Activated CD8-positive, alpha-beta memory T cell treated with anti-CD3 and anti-CD28 coated beads, Interleukin-2, amount 50 U/mL, for 24 hours (primary cell): Measurements from ENCODE around the gene HSPA12B.

Source experiments
- DNase-seq: peaks from one replicate; pipeline ENCODE4 v3.0.0-alpha.2; 2020; ENCODE audit errors: extremely low read depth

HSPA12B gene

DNA sequence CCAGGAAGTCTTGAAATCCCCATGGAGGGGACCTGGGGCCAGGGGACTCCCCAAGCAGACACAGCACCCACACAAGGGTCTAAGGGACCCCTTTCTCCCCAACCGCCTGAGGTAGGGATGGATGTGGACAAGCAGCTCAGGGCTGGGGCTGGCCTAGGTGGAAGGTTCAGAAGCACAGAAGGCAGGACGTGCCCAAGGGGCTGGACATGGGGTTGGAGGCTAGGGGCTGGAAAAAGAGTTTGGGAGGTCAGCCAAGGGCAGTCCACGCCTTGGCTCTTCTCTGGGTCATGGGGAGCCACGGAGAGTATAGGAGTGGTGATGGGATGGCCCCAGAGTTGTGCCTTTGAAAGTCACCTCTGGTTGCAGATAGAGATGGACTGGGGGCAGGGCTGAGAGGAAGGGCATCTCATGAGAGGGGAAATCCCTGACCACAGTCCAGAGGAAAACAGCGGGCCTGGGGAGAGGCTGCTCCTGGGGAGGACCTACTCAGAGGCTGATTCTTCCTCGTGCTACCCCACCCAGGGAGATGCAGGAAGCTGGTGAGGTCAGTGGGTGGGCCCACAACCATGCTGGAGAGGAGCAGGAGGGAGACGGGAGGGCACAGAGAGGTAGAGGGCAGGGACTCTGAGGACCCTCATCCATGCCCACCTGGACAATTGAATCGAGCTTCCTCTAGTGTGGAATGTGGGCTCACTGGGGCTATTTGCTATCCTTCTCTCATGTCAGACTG, 2.5 kb upstream of the HSPA12B start:
- DNase-seq: no peak

DNA sequence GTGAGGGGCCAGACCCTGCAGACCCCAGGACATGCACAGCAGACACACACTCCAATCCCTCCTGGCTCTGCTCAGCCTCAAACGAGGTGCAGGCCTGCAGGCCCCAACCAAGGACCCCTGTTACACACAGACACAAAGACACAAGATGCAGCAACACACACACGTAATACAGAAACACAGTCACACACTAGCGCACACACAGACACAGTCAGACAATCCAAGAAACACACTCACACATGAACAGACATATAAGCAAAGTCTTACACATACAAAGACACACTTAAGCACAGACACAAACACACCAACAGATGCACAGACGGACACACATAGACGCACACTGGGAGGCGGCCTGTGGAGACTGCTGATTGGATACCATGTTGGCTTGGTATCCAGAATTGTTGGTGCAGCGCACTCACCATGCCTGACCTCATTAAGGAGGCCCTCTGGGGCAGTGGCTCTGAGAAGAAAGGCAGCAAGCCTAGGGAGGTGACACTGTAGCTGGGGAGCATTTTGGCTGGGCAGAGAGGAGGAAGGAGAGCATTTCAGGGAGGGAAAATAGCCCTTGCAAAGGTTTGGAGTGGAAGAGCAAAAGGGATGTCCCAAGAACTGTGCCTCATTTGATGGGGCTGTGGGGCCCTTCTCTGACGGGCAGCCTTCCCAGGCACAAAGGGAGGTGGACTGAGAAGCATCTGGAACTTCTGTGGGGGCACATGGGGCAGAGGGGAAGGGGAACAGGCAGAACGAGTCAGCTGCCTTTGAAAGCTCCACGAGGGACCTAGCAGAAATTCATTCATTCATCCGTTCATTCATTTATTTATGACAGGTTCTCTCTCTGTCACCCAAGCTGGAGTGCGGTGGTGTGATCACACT, 1.4 kb upstream of the HSPA12B start:
- no peak for DNase-seq

DNA sequence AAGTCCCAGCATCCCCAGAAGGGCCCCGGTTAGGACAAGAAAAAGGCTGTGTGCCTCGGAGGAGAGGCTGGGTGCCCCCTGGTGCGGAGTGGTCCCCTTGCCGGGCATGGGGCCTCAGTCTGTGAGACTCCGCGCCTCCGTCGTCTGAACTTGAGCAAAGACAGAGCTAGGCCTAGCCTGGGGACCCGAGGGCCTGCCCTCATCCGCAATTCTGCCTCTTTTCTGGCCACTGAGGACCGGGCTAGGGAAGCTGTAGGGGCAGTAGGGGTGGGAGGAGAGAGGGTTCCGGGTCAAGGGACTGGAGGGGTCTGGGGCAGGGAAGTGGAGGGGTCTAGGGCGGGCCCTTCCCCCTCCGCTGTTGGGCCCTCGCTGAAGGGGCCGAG, 550 bp upstream of the HSPA12B start:
- no peak for DNase-seq

DNA sequence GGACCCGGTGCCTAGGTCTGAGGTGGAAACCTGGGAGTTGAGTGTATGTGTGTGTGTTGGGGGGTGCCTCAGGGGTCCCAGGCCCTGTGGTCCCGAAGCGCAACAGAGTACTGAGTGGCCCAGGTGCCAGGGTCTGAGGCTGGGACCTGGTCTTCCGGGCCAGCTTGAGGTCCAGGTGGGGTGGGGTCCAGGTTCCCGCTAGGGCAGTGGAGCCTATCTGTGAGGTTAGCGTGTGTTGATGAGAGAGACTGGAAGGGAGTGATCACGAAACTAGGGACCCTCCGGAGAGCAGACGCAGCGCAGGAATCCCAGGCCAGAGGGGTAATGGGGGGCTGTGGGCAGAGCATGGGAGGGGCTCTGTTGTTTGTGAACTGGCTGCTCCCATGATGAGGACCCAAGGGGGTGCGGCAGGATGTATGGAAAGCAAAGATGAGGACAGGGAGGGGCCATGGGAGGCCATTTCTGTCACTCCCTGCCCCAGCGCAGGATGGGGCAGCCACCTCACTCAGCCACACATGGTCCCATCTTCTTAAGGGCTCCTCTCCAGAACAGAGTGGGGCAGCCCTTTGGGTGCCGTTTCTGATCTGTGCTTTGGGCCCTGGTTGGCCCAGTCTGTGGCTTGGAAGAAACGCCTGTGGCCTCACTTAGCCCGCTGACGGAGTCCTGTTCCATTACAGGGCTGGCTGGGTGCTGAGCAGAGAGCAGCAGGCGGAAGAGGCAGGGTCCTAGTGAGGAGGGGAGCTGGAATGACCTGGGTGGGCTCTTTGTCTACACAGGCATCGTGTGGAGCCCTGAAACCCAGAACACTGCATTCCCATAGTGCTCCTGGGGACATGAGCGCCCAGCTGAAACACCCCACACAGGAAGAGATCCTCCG, 872 bp downstream of the HSPA12B start:
- DNase-seq: no peak

DNA sequence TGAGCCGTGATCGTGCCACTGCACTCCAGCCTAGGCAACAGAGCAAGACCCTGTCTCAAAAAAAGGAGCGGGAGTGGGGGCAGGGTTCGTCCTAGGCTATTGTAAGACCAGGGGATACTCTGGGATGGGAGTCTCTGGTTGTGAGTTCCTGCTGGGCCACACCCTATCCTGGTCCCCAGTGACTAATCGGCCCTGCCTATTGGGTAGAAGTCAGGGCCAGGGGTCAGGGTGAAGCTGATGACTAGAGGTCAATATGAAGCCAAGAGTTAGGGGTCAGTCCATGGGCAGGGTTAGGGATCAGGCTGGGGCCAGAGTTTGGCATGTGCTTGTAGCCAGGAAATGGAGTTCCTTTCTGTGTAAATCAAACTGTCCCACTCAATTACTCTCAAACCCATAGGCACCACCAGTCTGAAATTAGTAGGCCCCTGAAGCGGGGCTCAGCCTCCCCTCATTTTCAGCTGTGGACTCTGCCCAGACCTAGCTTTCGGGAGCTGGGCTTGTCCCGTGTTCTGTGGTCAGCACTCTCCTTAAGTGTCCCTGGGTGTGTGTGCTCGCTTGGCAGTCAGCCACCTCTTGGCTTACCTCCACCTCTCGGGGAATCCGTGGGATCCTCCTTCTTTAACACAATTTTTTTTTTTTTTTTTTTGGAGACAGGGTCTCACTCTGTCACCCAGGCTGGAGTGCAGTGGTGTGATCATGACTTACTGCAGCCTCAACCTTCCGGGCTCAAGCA, 1.8 kb downstream of the HSPA12B start:
- DNase-seq: no peak

DNA sequence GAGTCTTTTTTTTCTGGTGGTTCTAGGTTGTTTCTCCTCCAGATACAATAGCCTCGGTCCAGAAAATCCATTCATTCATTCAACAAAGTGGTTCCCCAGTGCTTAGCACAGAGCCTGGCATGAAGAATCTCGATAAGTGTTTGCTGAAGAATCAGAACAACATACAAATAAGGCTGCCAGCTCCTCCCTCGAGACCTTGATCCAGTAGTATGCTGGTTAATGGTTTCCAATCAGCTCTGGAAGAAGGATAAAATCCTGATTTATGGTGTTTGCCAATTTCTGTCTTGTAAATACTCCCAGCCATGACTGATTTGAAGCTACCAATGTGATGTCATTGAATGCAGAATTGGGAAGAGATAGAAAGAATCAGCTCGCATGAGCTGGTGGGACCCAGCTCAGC, 3.3 kb downstream of the HSPA12B start:
- no peak for DNase-seq

DNA sequence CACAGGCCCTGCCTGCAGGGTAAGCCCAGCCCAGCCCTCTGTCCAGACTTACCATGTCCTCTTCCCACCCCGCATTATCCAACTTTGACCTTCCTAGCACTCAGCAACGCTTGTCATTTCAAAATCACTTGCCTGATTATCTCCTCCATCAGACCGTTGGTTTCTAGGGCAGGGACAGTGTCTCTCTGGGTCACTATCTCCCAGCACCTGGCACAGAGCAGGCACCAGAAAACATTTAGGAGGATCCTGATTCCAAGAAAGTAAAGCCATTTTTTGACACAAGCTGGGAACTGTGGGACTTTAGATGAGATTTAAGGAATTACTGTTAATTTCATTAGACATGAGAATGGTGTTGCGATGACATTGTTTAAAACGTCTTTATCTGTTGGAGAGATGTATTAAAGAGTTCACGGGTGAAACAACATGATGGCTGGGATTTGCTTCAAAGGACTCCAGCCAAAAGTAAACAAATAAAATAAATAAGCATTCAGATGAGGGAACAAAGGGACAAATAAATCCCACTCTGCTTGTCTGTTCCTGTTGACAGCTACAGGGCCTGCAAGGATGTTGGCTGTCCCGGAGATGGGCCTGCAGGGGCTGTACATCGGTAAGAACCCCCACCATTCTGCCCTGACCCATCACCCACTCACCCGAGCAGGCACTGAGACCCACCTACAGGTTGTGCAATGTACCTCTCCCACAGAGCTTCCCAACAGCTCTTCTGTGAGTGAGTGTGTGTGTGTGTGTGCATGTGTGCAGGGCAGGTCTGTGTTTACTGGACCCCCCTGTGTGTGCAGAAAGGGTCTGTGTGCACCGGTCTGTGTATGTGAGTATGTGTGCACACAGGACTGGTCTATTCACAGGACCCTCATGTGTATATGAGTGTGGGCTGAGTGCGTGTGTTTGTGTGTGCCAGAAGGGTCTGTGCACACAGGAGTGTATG, 5.9 kb downstream of the HSPA12B start:
- DNase-seq: no peak

DNA sequence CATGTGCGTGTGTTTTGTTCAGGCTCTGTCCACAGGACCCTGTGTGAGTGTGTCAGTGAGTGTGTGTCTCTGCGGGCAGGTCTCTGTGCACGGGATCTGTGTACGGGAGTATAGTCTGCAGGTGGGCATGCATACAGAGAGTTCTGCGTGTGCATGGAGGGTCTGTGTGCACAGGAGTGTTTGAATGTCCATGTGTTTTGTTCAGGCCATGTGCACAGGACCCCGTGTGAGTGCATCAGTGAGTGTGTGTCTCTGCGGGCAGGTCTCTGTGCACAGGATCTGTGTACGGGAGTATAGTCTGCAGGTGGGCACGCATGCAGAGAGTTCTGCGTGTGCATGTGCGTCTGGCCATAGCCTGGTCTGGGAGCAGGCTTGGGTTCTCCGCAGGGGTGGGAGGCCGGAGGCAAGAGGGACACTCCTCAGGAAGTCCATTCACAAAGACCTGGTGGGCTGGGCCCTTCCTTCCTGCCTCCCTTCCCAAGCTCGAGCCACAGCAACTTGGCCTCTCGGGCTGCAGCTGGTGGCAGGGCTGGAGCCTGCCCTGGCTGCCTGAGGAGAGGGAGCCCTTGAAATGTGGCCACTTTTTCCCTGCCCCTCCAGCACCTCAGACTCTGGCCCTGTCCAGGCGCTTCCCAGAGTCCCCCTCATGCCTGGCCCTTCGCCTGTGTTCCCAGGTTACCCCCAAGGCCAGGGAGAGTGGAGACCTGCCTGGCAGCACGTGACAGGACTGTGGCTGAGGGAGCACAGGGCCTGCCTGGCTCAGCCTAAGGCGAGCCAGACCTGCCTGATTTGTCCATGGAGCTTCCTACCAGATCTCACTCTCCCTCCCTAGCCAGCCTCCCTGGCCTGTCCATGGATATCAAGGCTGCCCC, 6.8 kb downstream of the HSPA12B start:
- DNase-seq: no peak

DNA sequence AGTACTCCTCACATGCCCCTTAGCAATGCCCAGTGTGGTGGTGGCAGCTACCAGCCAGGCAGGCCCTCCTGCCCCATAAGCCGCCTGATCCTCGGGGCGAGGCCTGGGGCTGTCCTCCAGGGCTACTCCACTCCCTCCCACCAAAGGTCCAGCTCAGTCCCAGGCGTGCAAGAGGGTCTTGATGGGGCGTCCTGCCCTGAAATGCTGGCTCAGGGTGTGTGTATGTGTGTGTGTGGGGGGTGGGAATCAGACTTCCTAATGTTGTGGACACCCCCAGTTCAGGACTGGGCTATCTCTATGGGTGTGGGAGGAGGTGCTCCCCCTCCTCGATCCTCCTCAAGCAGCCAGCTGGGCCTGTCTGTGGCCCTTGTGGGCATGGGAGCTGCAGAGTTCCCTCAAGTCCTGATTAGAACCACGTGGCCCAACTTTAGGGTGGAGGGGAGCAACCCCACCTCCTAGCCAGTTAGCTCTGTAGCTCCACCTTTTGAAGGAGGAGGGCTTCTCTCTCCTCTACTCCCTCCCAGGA, 7.5 kb downstream of the HSPA12B start:
- DNase-seq: no peak

DNA sequence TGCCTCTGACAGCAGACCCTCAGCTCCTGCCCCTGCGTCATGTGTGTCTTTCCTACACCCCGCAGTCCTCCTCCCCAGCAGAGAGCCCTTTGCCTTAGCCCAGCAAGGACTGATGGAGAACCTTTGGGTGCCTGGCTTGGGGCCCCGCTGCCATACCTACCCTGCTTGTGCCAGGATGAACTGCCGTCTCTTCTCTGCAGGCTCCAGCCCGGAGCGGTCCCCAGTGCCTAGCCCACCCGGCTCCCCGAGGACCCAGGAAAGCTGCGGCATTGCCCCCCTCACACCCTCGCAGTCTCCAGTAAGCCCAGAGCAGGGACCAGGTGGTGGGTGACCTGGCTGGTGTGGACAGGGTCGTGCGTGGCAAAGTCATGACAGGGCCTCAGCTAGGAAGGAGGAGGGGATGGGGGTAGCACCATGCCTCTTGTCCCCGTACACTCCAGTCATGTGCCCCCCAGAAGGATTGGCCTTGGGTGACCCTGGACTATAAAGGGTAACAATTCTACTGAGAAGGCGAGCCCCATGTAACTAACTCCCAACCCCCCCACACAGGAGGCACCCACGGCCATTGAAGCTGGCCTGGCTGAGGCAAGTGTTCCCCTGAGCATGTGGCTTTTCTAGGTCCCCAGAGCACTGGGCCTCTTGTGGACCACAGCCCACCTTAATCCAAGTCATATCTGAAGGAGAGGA, 8.3 kb downstream of the HSPA12B start:
- no peak for DNase-seq

DNA sequence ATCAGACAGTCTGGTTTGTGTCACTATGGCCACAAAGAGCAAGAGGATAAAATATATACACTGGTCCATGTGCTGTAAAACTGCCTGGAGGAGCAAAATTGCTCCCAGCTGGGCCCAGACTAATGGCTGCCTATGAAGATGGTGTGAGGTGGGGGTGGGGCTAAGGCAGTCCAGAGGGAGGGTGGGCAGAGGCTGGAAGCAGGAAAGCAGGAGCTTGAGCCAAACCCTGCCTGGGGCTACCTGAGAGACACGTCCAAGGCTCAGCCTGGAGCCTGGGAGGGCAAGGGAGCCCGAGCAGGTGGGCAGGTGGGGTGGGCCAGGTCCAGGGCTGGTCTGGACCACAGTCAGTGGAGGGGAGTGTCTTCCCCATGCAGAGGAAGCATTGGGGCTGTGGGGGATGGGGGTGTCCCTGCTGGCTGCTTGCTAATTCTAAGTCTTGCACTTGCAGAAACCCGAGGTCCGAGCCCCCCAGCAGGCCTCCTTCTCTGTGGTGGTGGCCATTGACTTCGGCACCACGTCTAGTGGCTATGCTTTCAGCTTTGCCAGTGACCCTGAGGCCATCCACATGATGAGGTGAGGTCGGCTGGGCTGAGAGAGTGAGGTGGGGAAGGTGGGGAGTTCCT, 9.5 kb downstream of the HSPA12B start:
- DNase-seq: no peak

DNA sequence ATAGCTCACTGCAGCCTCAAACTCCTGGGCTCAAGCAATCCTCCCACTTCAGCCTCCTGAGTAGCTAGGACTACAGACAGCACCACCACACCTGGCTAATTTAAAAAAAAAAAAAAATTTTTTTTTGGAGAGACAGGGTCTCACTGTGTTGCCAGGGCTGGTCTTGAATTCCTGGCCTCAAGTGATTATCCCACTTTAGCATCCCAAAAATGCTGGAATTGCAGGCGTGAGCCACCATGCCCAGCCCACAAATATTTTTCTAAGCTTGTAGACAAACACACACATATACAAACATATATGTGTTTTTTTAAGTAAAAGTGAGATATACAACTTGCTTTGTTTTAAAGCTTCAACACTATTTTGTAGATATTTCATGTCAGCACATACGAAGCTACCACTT, 10.8 kb downstream of the HSPA12B start:
- DNase-seq: no peak

DNA sequence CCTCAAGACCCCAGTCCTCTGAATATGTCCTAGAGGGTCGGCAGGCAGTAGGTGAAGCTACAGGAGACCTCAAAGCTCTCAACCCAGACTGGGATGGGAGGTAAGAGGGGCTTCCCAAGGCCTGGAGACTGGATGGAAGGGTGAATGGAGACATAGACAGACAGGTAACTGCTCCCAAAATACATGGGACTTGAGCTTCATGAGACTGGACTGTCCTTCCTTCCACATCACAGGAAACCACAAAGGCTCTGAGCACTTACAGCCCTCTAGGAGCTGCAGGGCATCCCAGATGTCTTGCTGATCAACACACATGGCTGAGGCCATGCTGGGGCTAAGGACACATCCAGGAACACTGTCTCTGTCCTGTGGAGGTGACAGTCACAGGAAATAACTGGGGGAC, 11.6 kb downstream of the HSPA12B start:
- no peak for DNase-seq

DNA sequence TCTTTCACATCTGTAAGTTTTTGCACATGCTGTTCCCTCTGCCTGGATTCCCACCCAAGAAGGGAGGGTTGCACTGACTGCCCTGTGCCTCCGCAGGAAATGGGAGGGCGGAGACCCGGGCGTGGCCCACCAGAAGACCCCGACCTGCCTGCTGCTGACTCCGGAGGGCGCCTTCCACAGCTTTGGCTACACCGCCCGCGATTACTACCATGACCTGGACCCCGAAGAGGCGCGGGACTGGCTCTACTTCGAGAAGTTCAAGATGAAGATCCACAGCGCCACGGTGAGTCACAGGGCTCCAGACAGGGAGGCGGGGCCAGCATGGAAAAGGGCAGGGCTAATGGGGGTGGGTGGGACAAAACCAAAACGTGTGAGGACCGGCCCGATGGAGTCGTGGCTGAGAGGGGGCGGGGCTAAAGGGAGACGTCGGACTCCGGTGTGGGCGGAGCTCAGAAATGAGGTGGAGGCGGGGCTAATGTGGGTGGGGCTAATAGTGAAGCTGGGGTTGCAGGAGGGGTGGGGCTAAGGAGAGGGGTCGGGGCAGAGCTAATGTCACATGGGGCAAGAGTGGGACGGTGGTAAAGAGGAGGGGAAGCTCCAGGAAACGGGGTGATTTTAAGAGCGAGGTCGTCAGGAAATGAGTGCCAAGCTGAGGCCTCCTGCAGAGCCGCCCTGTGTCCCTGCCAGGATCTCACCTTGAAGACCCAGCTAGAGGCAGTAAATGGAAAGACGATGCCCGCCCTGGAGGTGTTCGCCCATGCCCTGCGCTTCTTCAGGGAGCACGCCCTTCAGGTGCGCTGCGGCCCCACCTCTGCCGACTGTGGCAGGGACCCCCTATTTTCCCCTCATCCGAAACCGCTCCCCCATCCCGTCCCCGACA, 12.6 kb downstream of the HSPA12B start:
- no peak for DNase-seq

DNA sequence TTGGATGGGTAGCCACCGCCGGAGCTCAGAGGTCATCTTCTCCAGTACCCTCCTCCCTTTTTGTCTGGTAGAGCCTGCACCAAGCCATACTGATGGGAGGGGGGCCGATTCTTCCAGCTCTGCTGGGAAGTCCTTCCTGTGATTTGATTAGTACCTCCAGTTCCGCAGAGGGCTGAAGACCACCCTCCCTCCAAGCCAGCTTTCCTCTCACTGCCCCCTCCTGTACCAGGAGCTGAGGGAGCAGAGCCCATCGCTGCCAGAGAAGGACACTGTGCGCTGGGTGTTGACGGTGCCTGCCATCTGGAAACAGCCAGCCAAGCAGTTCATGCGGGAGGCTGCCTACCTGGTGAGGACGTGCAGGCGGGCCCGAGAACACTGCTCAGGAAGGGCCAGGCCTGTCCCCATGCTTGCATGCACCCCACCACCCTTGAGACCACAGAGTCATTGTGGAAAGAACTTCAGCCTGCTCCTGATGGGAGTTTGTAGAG, 13.2 kb downstream of the HSPA12B start:
- DNase-seq: no peak

DNA sequence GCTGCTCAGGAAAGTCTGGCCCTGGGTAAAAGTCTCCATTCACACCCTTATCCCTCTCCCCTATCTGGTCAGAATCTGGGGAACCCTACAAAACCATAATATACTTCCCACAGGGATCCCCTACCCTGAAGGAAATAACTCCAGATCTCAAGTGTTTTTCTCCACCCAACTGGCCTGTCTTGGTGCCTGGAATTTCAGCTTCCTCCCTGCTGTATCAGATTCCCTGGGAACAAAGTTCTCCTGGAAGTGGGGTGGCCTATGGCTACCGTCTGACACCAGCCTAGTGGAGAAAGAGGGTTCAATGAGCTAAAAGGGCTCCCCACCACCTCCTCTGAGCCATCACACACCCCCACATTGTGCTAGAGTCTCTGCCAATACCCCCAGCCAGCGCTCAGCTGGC, 15.0 kb downstream of the HSPA12B start:
- DNase-seq: no peak

DNA sequence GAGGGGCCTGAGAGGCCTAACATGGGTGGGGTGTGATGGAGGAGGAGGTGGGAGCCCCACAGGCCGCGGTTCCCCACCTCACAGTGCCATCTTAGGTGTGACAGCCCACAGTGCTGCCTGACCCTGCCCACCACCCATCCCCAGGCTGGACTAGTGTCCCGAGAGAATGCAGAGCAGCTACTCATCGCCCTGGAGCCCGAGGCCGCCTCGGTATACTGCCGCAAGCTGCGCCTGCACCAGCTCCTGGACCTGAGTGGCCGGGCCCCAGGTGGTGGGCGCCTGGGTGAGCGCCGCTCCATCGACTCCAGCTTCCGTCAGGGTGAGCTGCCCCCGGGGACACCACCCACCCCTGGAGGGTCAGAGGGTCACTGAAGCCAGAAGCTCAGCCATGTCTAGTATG, 15.6 kb downstream of the HSPA12B start:
- DNase-seq: no peak
